ENCODE results near the gene PRSS53. TPM values are rescaled to one million over a fixed set of nuclear protein-coding genes. Genes with fewer than 3 reads are reported as not detected.

PRSS53 gene
- total and polyA plus RNA-seq, 10 of the 15 experiments (the other 5 are each of a cell fraction or from before 2014, with no cell fraction given) = 0.35 to 3.4 (median 0.88) TPM; not detected in 2

- TF ChIP-seq CEBPB (IDR thresholded peaks at IDR 0.05; ENCODE audit: borderline replicate concordance in 1 of 2, low read depth in 2 of 2, low read length in 2 of 2) (no peak), NR2C1 (IDR thresholded peaks at IDR 0.05) (no peak), IKZF2 (IDR thresholded peaks at IDR 0.05) (peak; percentile 27 to 37; a peak in 1 of 4 replicates), LARP7 (IDR thresholded peaks at IDR 0.05) (no peak), IKZF1 (conservative IDR thresholded peaks at IDR 0.05) (peak; percentile 44), SPI1 (IDR thresholded peaks at IDR 0.05; ENCODE audit: borderline replicate concordance, insufficient read depth, low read depth, low read length) (0 out of 2 replicates have a peak, but pooled peaks have one; percentile 3)
- CTCF ChIA-PET = interaction anchor here (0.7 to 1.6 kb wide), 2 partner anchors 29 to 39 kb away, joined by 3 to 7 read pairs; partner anchors contain the start of genes ZNF646 and ZNF668
Observed at GRCh38 chr16:31113121-31114120, 24.7 kb upstream of the PRSS53 start.

More at GRCh38 chr16:31113121-31114120, 24.7 kb upstream of the PRSS53 start:
- 58% methylated on average over 5 of the region's 5 CpGs for WGBS (ENCODE audit: insufficient coverage, insufficient replicate concordance, low lambda C conversion rate, missing lambda C conversion rate)
- no TSS peak for BruUV-seq (replicated peaks)
- Histone ChIP-seq H3K4me3 (no peak overlapping the region), H3K27me3 (replicated peaks in 1 of 2; ENCODE audit: control insufficient read depth in 2 of 2, insufficient read depth in 2 of 2, low read length in 1 of 2) (no peaks in the 10 kb centered on the region), H4K20me1 (ENCODE audit: control insufficient read depth, insufficient read depth) (no peaks in the 10 kb centered on the region), H3K9me3 (replicated peaks; ENCODE audit: control insufficient read depth, insufficient read depth, low read length) (no peaks in the 10 kb centered on the region), H3K27ac (ENCODE audit: control insufficient read depth, insufficient read depth) (no peak overlapping the region), H3K36me3 (ENCODE audit: control insufficient read depth in 2 of 2, insufficient read depth in 2 of 2, low read length in 1 of 2) (peaks cover 0 to 4% of the 10 kb centered on the region in 2 experiments; a peak in 3 of 4 replicates), H2AFZ (ENCODE audit: control insufficient read depth, low read depth, low read length) (no peak overlapping the region), H3K4me2 (ENCODE audit: control insufficient read depth, insufficient read depth) (no peak overlapping the region), H3K4me1 (ENCODE audit: control insufficient read depth, insufficient read depth, low read length) (peaks cover 9% of the 10 kb centered on the region), H3K9ac (ENCODE audit: control insufficient read depth, insufficient read depth, low read length) (no peak overlapping the region), H3K79me2 (ENCODE audit: control insufficient read depth, insufficient read depth, low read length) (peaks cover 16% of the 10 kb centered on the region)
- FAIRE-seq (no peak), ATAC-seq (peak; percentile 7; the same call in 2 of the 3 replicates), DNase-seq (ENCODE audit: low read depth, low spot score) (no peak)
- RAD21 ChIA-PET (ENCODE audit: unreplicated experiment) = no interaction called here
- SMC1A ChIA-PET (ENCODE audit: uncharacterized antibody, unreplicated experiment) = interaction anchor here (1.1 kb wide), 1 partner anchor 29 kb away, joined by 5 read pairs; no protein-coding TSS in a partner anchor
- POLR2A ChIA-PET = interaction anchor here (0.5 to 0.6 kb wide), 2 partner anchors 43 to 67 kb away, joined by 3 to 5 read pairs; no protein-coding TSS in a partner anchor
- intact Hi-C loops (cut with micrococcal nuclease; ENCODE audit: unreplicated experiment) = loop anchor here (10.0 kb wide), 1 partner anchor 761 kb away; the partner anchor contains the start of gene ZNF267
- in situ Hi-C loops (cut with MboI) = loop anchor here (10.0 kb wide), 1 partner anchor 761 kb away; the partner anchor contains the start of gene ZNF267

Data from GM12878 (cell line).